ENCODE measurements around the gene FGF1. TPM values are rescaled to one million over a fixed set of nuclear protein-coding genes. Genes with fewer than 3 reads are reported as not detected.

FGF1 gene
- total RNA-seq, 1 donor from 2014 or later: 1.8 TPM

DNA sequence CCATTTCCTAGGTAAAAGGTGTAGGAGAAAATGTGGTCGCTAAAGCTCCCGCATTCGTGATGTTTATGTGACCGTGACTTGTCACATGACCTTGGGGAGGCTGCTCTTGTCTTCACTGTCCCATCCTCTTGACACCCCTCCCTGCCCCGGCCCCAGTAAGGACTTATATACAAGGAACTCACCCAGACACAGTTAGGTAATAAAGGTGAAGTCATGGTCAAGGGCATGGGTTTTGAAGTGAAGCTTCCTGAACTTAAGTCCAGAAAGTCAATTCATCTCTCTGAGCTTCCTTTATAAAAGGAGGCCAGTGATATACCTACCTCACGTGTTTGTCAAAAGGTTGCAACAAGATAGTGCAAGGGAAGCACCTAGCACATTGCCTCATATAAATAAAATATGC lies 17.6 kb downstream of the FGF1 start:
- Histone ChIP-seq H3K27me3 (no peaks in the 10 kb centered on the region), H3K36me3 (no peaks in the 10 kb centered on the region), H3K27ac (no peak overlapping the region), H3K4me1 (no peaks in the 10 kb centered on the region), H3K9me3 (no peaks in the 10 kb centered on the region), H3K4me3 (no peak overlapping the region)
- intact Hi-C loops (cut with DNase I): no loop called here
- DNase-seq (no peak), ATAC-seq (no peak)
- no peak for TF ChIP-seq CTCF (IDR thresholded peaks at IDR 0.05)

GRCh38 chr5:142667831-142668230 lies 18.1 kb downstream of the FGF1 start:
- H3K9me3 ChIP-seq: no peaks in the 10 kb centered on the region
- H3K27ac ChIP-seq: no peak overlapping the region
- no peak for TF ChIP-seq CTCF (IDR thresholded peaks at IDR 0.05)
- ATAC-seq (no peak), DNase-seq (no peak)
- no peaks in the 10 kb centered on the region for H3K27me3 ChIP-seq
- no peaks in the 10 kb centered on the region for H3K36me3 ChIP-seq
- no peaks in the 10 kb centered on the region for H3K4me1 ChIP-seq
- intact Hi-C loops (cut with DNase I): no loop called here
- no peak overlapping the region for H3K4me3 ChIP-seq

- intact Hi-C loops (cut with DNase I): no loop called here
- ATAC-seq: peak; percentile 67
Observed at GRCh38 chr5:142664636-142665035, 21.3 kb downstream of the FGF1 start.

DNA sequence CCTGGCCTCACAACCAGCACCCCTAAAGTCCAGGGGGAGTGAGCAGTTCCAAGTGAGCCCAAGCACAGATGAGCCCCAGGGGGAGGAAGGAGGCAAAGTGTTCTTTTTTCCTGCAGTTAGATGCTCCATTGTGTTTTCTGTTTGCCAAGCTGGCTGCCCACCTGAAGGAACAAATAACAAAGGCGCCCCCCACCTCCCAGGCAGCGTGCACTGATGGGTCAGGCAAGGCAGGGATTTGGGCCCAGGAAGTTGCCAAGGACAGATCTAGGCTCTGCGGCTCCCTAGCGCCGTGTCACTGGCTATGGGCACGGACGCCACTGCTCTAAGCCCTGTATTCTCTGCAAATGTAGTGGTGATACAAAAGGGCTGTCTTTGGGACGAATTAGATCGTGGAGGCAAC lies 21.8 kb downstream of the FGF1 start:
- Histone ChIP-seq H3K4me1 (no peaks in the 10 kb centered on the region), H3K4me3 (no peak overlapping the region), H3K27me3 (no peaks in the 10 kb centered on the region), H3K27ac (no peak overlapping the region), H3K36me3 (no peaks in the 10 kb centered on the region), H3K9me3 (no peaks in the 10 kb centered on the region)
- ATAC-seq (no peak), DNase-seq (no peak)
- intact Hi-C loops (cut with DNase I): no loop called here
- TF ChIP-seq CTCF (IDR thresholded peaks at IDR 0.05): no peak

More at GRCh38 chr5:142664636-142665035, 21.3 kb downstream of the FGF1 start:
- no peak for TF ChIP-seq CTCF (IDR thresholded peaks at IDR 0.05)
- Histone ChIP-seq H3K36me3 (no peaks in the 10 kb centered on the region), H3K4me3 (no peak overlapping the region), H3K27ac (no peak overlapping the region), H3K4me1 (no peaks in the 10 kb centered on the region), H3K27me3 (no peaks in the 10 kb centered on the region), H3K9me3 (no peaks in the 10 kb centered on the region)
- no peak for DNase-seq

- intact Hi-C loops (cut with DNase I): no loop called here
- H3K4me1 ChIP-seq: no peaks in the 10 kb centered on the region
- DNase-seq (no peak), ATAC-seq (no peak)
- H3K27ac ChIP-seq: no peak overlapping the region
- H3K4me3 ChIP-seq: no peak overlapping the region
- no peak for TF ChIP-seq CTCF (IDR thresholded peaks at IDR 0.05)
- no peaks in the 10 kb centered on the region for H3K27me3 ChIP-seq
- no peaks in the 10 kb centered on the region for H3K36me3 ChIP-seq
- no peaks in the 10 kb centered on the region for H3K9me3 ChIP-seq
Observed at GRCh38 chr5:142663246-142663645, 22.6 kb downstream of the FGF1 start.

DNA sequence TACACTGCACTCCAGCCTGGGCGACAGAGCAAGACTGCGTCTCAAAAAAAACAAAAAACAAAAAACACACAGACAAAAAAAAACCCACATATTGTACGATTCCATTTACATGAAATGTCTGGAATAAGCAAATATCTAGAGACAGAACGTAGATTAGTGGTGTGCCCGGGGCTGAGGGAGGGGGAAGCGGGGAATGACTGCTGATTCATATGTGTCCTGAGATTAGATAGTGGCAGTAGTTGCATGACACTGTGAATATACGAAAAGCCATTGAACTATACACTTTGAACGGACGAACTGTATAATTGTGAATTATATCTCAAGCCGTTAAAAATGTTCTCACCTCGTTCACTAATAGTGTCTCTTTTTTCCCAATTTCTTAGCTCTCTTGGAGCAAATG lies 23.9 kb downstream of the FGF1 start:
- Histone ChIP-seq H3K9me3 (no peaks in the 10 kb centered on the region), H3K27ac (no peak overlapping the region), H3K27me3 (no peaks in the 10 kb centered on the region), H3K4me1 (no peaks in the 10 kb centered on the region), H3K36me3 (no peaks in the 10 kb centered on the region), H3K4me3 (no peak overlapping the region)
- TF ChIP-seq CTCF (IDR thresholded peaks at IDR 0.05): no peak
- no peak for DNase-seq
- intact Hi-C loops (cut with DNase I): no loop called here
- no peak for ATAC-seq
